Stimulated activated CD8-positive, alpha-beta memory T cell treated with anti-CD3 and anti-CD28 coated beads, Interleukin-4, amount 100 ng/mL, for 24 hours (primary cell): ENCODE measurements around the gene KDM6A.
"Not testable (repeated sequence)": the region's sequence is repeated elsewhere in the genome, so short reads cannot be mapped to it uniquely, and the experiment has no call there.

Experiments
- DNase-seq: peaks from one replicate; pipeline ENCODE4 v3.0.0-alpha.2; 2020; ENCODE audit warnings: low read depth

The KDM6A gene

GRCh38 chrX:45083314-45083713, 210.3 kb downstream of the KDM6A start:
- no peak for DNase-seq

GRCh38 chrX:45110494-45110893, 237.5 kb downstream of the KDM6A start:
- DNase-seq: no peak

GRCh38 chrX:45126158-45126557, 253.2 kb downstream of the KDM6A start:
- DNase-seq: no peak

GRCh38 chrX:45128896-45129454, 256.0 kb downstream of the KDM6A start:
- no peak for DNase-seq

- no peak for DNase-seq
Observed at GRCh38 chrX:45133465-45133864, 260.5 kb downstream of the KDM6A start.

GRCh38 chrX:45134315-45134731, 261.3 kb downstream of the KDM6A start:
- no peak for DNase-seq

- no peak for DNase-seq
Observed at GRCh38 chrX:45134775-45135174, 261.8 kb downstream of the KDM6A start.

- not testable (repeated sequence) for DNase-seq
Observed at GRCh38 chrX:45135391-45136075, 262.5 kb downstream of the KDM6A start.

- DNase-seq: no peak
Observed at GRCh38 chrX:45137531-45137930, 264.5 kb downstream of the KDM6A start.

- DNase-seq: no peak
Observed at GRCh38 chrX:45138525-45138924, 265.5 kb downstream of the KDM6A start.

GRCh38 chrX:45140812-45141211, 267.8 kb downstream of the KDM6A start:
- no peak for DNase-seq

GRCh38 chrX:45142185-45142584, 269.2 kb downstream of the KDM6A start:
- DNase-seq: no peak

GRCh38 chrX:45143455-45143854, 270.5 kb downstream of the KDM6A start:
- no peak for DNase-seq

- no peak for DNase-seq
Observed at GRCh38 chrX:45145492-45146215, 272.7 kb downstream of the KDM6A start.

- no peak for DNase-seq
Observed at GRCh38 chrX:45150821-45151220, 277.8 kb downstream of the KDM6A start.

GRCh38 chrX:45154033-45154360, 281.0 kb downstream of the KDM6A start:
- DNase-seq: no peak

GRCh38 chrX:45154462-45154861, 281.5 kb downstream of the KDM6A start:
- DNase-seq: no peak

- DNase-seq: no peak
Observed at GRCh38 chrX:45157647-45158046, 284.7 kb downstream of the KDM6A start.
